GM10266 (cell line): Measurements from ENCODE around the gene IL2RA.

ENCODE experiments used
- DNase-seq: peaks from one replicate; pipeline ENCODE4 v3.0.0; 2012; ENCODE audit errors: extremely low spot score
- CTCF ChIP-seq: IDR thresholded peaks from 2 replicates; pipeline ENCODE4 v1.5.1; 2012; ENCODE audit warnings: mild to moderate bottlenecking, low read depth; ENCODE audit not compliant: control insufficient read depth, insufficient read depth; ENCODE audit errors: missing control alignments

Gene IL2RA

DNA sequence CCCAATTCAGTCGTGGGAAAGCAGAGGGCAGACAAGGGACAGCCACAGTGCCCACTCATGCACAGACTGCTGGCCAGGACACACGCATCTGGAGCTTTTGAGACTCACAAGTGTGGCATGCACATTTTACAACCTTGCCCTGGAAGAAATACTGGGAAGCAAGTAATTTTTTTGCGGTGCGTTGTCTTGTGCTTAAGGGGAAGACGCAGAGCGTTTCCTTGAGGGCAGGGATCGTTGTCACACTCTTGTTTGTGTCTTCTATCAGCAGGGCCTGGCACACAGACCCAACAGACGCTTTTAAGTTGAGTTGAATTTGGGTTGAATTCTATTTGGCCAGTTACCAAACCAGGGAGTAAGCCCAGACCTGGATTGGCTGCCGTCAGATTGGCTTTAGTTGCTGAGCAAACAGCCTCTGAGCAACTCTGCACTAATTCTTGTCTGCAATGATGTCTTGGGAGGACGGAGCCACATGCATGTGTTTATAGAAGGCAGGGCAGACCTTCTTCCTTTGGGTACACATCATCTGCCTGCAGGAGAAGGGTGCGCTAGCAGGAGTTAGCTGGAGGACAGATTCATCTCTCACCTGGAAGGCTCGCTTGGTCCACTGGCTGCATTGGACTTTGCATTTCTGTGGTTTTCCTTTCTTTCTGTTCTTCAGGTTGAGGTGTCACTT, 38.4 kb downstream of the IL2RA start:
- no peak for TF ChIP-seq CTCF
- no peak for DNase-seq

GRCh38 chr10:6022660-6023059, 39.5 kb downstream of the IL2RA start:
- TF ChIP-seq CTCF, result no peak
- DNase-seq, result no peak

- TF ChIP-seq CTCF, result no peak
- DNase-seq, result no peak
These were observed 41.3 kb downstream of the IL2RA start for GRCh38 chr10:6020826-6021225.

DNA sequence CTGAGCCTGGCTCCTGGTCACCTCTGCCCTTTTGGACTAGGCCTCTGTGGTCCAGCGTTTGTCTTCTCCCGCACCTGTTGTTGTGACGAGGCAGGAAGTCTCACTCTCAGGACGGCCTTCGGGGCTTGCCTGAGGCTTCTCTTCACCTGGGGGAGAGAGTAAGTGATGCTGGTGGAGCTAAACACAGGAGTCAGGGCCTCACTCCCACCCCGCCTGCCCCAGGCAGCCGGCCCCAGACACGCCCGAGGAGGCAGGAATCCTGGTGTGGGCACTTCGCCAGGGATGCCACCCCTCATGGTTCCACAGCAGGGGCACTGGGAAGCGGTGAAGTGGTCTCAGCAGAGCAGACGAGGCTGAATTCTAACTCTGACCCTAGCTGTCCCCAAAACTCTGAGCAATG, 42.4 kb downstream of the IL2RA start:
- no peak for DNase-seq
- no peak for TF ChIP-seq CTCF

- DNase-seq, result no peak
- no peak for TF ChIP-seq CTCF
These were observed 43.0 kb downstream of the IL2RA start for GRCh38 chr10:6019010-6019782.

DNA sequence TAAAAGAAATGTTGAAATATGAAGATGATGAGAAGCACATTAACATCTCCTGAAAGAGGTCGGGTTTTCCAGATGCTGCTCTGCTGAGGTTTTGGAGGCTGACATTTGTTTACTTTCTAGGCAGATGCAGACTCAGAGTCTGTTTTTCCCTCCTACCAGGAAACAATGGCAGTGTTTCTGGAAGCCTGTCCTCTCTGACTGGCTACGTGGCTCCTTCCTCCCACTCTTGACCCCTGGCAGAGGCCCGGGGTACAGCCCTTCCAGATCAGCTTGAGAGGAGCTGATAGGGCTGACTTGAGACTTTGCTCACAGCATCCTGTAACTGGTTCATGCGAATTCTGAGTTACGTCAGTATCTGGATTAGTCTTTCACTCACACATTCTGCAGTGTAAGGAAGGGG, 43.7 kb downstream of the IL2RA start:
- no peak for TF ChIP-seq CTCF

GRCh38 chr10:6017781-6018354, 44.3 kb downstream of the IL2RA start:
- TF ChIP-seq CTCF, result no peak
- no peak for DNase-seq

More for the DNA sequence above, 43.7 kb downstream of the IL2RA start:
- DNase-seq, result no peak
